Osteocyte (in vitro differentiated cells): Measurements from ENCODE around the gene AMBRA1. TPM values are rescaled to one million over a fixed set of nuclear protein-coding genes. Genes with fewer than 3 reads are reported as not detected.

Source experiments
- DNase-seq: peaks from one replicate; pipeline ENCODE4 v3.0.0; 2021; ENCODE audit warnings: mixed read lengths; ENCODE audit not compliant: unreplicated experiment; ENCODE audit errors: extremely low spot score
- H3K27ac Mint-ChIP-seq: one replicate; pipeline ENCODE4 v1.8.0; 2021; ENCODE audit warnings: mild to moderate bottlenecking, mixed read lengths; ENCODE audit not compliant: unreplicated experiment
- H3K27me3 Mint-ChIP-seq: one replicate; pipeline ENCODE4 v1.8.0; 2021; ENCODE audit warnings: mixed read lengths; ENCODE audit not compliant: unreplicated experiment
- H3K36me3 Mint-ChIP-seq: one replicate; pipeline ENCODE4 v1.8.0; 2021; ENCODE audit warnings: mixed read lengths; ENCODE audit not compliant: unreplicated experiment
- H3K4me1 Mint-ChIP-seq: one replicate; pipeline ENCODE4 v1.8.0; 2021; ENCODE audit warnings: mixed read lengths; ENCODE audit not compliant: unreplicated experiment
- H3K4me3 Mint-ChIP-seq: one replicate; pipeline ENCODE4 v1.8.0; 2021; ENCODE audit warnings: mild to moderate bottlenecking, moderate library complexity, mixed read lengths; ENCODE audit not compliant: unreplicated experiment
- H3K9me3 Mint-ChIP-seq: one replicate; pipeline ENCODE4 v1.8.0; 2021; ENCODE audit warnings: mixed read lengths; ENCODE audit not compliant: unreplicated experiment
- CTCF ChIP-seq: fragments of 200-600 bp; sonication (generic); IDR thresholded peaks from 2 replicates; pipeline ENCODE4 v1.5.0; 2021; ENCODE audit warnings: antibody characterized with exemption, mild to moderate bottlenecking, moderate library complexity
- total RNA-seq: library from RNA; stranded (reverse); gene quantifications from 2 replicates; pipeline ENCODE4 v1.2.1, GENCODE V29; 2021

Gene AMBRA1
- total RNA-seq, 1 donor from 2014 or later = 32.1 TPM

- Mint-ChIP-seq H3K9me3 (no peaks in the 10 kb centered on the region), H3K4me1 (peaks cover 25% of the 10 kb centered on the region), H3K27me3 (no peaks in the 10 kb centered on the region), H3K4me3 (no peak overlapping the region), H3K36me3 (peaks cover 2% of the 10 kb centered on the region), H3K27ac (no peak overlapping the region)
- TF ChIP-seq CTCF = no peak
- no peak for DNase-seq
Observed at GRCh38 chr11:46472662-46472994, 121.2 kb downstream of the AMBRA1 start.

- peaks cover 2% of the 10 kb centered on the region for H3K36me3 Mint-ChIP-seq
- H3K27me3 Mint-ChIP-seq = no peaks in the 10 kb centered on the region
- no peak for TF ChIP-seq CTCF
- H3K27ac Mint-ChIP-seq = no peak overlapping the region
- no peak for DNase-seq
- H3K4me1 Mint-ChIP-seq = peaks cover 25% of the 10 kb centered on the region
- H3K9me3 Mint-ChIP-seq = no peaks in the 10 kb centered on the region
- no peak overlapping the region for H3K4me3 Mint-ChIP-seq
Observed at GRCh38 chr11:46471943-46472661, 121.7 kb downstream of the AMBRA1 start.

- TF ChIP-seq CTCF = no peak
- Mint-ChIP-seq H3K4me1 (peaks cover 16% of the 10 kb centered on the region), H3K9me3 (no peaks in the 10 kb centered on the region), H3K4me3 (no peak overlapping the region), H3K27ac (no peak overlapping the region), H3K36me3 (peaks cover 2% of the 10 kb centered on the region), H3K27me3 (no peaks in the 10 kb centered on the region)
- no peak for DNase-seq
Observed at GRCh38 chr11:46469926-46470325, 123.9 kb downstream of the AMBRA1 start.

DNA sequence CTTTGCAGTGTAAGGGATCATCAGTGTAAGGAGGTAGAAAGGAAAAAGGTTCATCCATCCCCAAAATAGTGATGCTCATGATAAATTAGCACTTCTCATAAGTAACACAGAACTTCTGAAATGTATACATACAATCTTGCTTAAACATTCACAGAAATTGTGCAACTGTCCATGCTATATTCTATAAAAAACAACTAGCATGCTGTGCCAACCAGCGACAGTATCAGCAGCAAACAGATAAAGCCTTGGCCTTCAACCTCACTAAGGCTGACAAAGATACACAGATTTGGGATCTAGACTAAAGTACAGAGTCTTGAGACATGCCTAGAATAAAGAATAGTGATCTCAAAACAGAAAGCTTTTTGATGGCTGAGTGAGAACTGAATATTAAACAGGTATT, 128.1 kb downstream of the AMBRA1 start:
- no peak for TF ChIP-seq CTCF
- no peak overlapping the region for H3K4me3 Mint-ChIP-seq
- H3K27me3 Mint-ChIP-seq = no peaks in the 10 kb centered on the region
- no peak overlapping the region for H3K27ac Mint-ChIP-seq
- DNase-seq = no peak
- no peaks in the 10 kb centered on the region for H3K9me3 Mint-ChIP-seq
- H3K36me3 Mint-ChIP-seq = peaks cover 2% of the 10 kb centered on the region
- peaks cover 10% of the 10 kb centered on the region for H3K4me1 Mint-ChIP-seq

GRCh38 chr11:46463701-46464421, 130.0 kb downstream of the AMBRA1 start:
- H3K36me3 Mint-ChIP-seq = peaks cover 2% of the 10 kb centered on the region
- H3K27me3 Mint-ChIP-seq = no peaks in the 10 kb centered on the region
- H3K4me3 Mint-ChIP-seq = no peak overlapping the region
- H3K27ac Mint-ChIP-seq = no peak overlapping the region
- DNase-seq = no peak
- TF ChIP-seq CTCF = no peak
- H3K4me1 Mint-ChIP-seq = peaks cover 4% of the 10 kb centered on the region
- H3K9me3 Mint-ChIP-seq = no peaks in the 10 kb centered on the region
